Central memory CD4-positive, alpha-beta T cell (primary cell): ENCODE results near the gene SLX9.
"Not testable (repeated sequence)": the region's sequence is repeated elsewhere in the genome, so short reads cannot be mapped to it uniquely, and the experiment has no call there.

Experiments
- DNase-seq: peaks from one replicate; pipeline ENCODE4 v3.0.0; 2022

SLX9 gene

GRCh38 chr21:44962403-44962966 is 22.7 kb downstream of the SLX9 start:
- no peak for DNase-seq

- DNase-seq: no peak
Measured at GRCh38 chr21:44964381-44964780, 24.6 kb downstream of the SLX9 start.

GRCh38 chr21:44965251-44966022 is 25.6 kb downstream of the SLX9 start:
- DNase-seq: peak; percentile 10

GRCh38 chr21:44966135-44967081 is 26.6 kb downstream of the SLX9 start:
- no peak for DNase-seq

GRCh38 chr21:44967082-44968047 is 27.5 kb downstream of the SLX9 start:
- DNase-seq: no peak

GRCh38 chr21:44969066-44969670 is 29.3 kb downstream of the SLX9 start:
- DNase-seq: no peak

- DNase-seq: no peak
Measured at GRCh38 chr21:44969931-44970755, 30.3 kb downstream of the SLX9 start.

- DNase-seq: no peak
Measured at GRCh38 chr21:44970766-44971671, 31.2 kb downstream of the SLX9 start.

GRCh38 chr21:44971672-44971995 is 31.8 kb downstream of the SLX9 start:
- DNase-seq: no peak

GRCh38 chr21:44972301-44972814 is 32.5 kb downstream of the SLX9 start:
- DNase-seq: no peak

- no peak for DNase-seq
Measured at GRCh38 chr21:44972821-44973220, 33.0 kb downstream of the SLX9 start.

- no peak for DNase-seq
Measured at GRCh38 chr21:44973598-44973997, 33.8 kb downstream of the SLX9 start.

- no peak for DNase-seq
Measured at GRCh38 chr21:44974676-44975075, 34.8 kb downstream of the SLX9 start.

- DNase-seq: no peak
Measured at GRCh38 chr21:44975720-44976555, 36.1 kb downstream of the SLX9 start.

- not testable (repeated sequence) for DNase-seq
Measured at GRCh38 chr21:44976556-44977393, 36.9 kb downstream of the SLX9 start.

GRCh38 chr21:44977616-44978340 is 37.9 kb downstream of the SLX9 start:
- DNase-seq: no peak
